ENCODE results near the gene KRT8.

DNA sequence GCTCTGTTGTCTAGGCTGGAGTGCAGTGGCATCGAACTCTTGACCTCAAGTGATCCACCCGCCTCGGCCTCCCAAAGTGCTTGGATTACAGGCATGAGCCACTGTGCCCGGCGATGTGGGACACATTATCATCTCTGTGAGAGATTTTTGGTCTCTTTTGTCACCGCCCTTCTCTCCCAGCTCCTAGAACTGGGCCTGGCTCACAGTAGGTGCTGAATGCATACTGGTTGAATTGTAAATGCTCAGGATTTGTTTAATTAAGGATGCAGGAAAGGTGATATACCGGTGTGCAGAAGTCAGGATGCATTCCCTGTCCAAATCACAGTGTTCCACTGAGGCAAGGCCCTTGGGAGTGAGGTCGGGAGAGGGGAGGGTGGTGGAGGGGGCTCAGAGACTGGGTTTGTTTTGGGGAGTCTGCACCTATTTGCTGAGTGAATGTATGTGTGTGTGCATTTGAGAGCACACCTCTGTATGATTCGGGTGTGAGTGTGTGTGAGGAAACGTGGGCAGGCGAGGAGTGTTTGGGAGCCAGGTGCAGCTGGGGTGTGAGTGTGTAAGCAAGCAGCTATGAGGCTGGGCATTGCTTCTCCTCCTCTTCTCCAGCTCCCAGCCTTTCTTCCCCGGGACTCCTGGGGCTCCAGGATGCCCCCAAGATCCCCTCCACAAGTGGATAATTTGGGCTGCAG is 43.0 kb upstream of the KRT8 start:
- TF ChIP-seq ZFP30 (CRISPR knock-in tag; IDR thresholded peaks at IDR 0.05) (no peak), BACH2 (CRISPR knock-in tag; IDR thresholded peaks at IDR 0.05; ENCODE audit: borderline replicate concordance) (no peak), ZC3H10 (CRISPR knock-in tag; IDR thresholded peaks at IDR 0.05) (no peak), SNAI2 (CRISPR knock-in tag; IDR thresholded peaks at IDR 0.05) (no peak), PATZ1 (CRISPR knock-in tag; IDR thresholded peaks at IDR 0.05; ENCODE audit: borderline replicate concordance) (no peak), ISL1 (CRISPR knock-in tag; IDR thresholded peaks at IDR 0.05) (no peak), ZNF8 (CRISPR knock-in tag; IDR thresholded peaks at IDR 0.05) (no peak)
